Chondrocyte (in vitro differentiated cells): Measurements from ENCODE around the gene ANKRD40. TPM values are rescaled to one million over a fixed set of nuclear protein-coding genes. Genes with fewer than 3 reads are reported as not detected.

Experiments
- DNase-seq: peaks from one replicate; pipeline ENCODE4 v3.0.0; 2021; ENCODE audit warnings: mixed read lengths, low spot score
- H3K27ac Mint-ChIP-seq: one replicate; pipeline ENCODE4 v1.8.0; 2021; ENCODE audit warnings: mild to moderate bottlenecking, moderate library complexity, mixed read lengths; ENCODE audit not compliant: unreplicated experiment
- H3K27me3 Mint-ChIP-seq: 2 replicates; pipeline ENCODE4 v1.8.0; 2021; ENCODE audit warnings: low read depth, mixed read lengths
- H3K36me3 Mint-ChIP-seq: 2 replicates; pipeline ENCODE4 v1.8.0; 2021; ENCODE audit warnings: low read depth, mixed read lengths
- H3K4me1 Mint-ChIP-seq: 2 replicates; pipeline ENCODE4 v1.8.0; 2021; ENCODE audit warnings: low read depth, mild to moderate bottlenecking, mixed read lengths
- H3K4me3 Mint-ChIP-seq: one replicate; pipeline ENCODE4 v1.8.0; 2021; ENCODE audit warnings: mild to moderate bottlenecking, moderate library complexity, mixed read lengths; ENCODE audit not compliant: unreplicated experiment
- H3K9me3 Mint-ChIP-seq: 2 replicates; pipeline ENCODE4 v1.8.0; 2021; ENCODE audit warnings: low read depth, mixed read lengths
- CTCF ChIP-seq: fragments of 200-600 bp; sonication (generic); IDR thresholded peaks from 2 replicates; pipeline ENCODE4 v1.5.0; 2021; ENCODE audit warnings: antibody characterized with exemption, mild to moderate bottlenecking, moderate library complexity
- total RNA-seq: library from RNA; stranded (reverse); gene quantifications from 3 replicates; pipeline ENCODE4 v1.2.1, GENCODE V29; 2021

Gene ANKRD40
- total RNA-seq, 1 donor from 2014 or later, result 36.1 TPM

GRCh38 chr17:50719924-50720794, 12.4 kb upstream of the ANKRD40 start:
- no peaks in the 10 kb centered on the region for H3K36me3 Mint-ChIP-seq
- TF ChIP-seq CTCF, result no peak
- H3K9me3 Mint-ChIP-seq, result no peaks in the 10 kb centered on the region
- peak overlapping the region; percentile 94 for H3K4me3 Mint-ChIP-seq
- no peak for DNase-seq
- no peaks in the 10 kb centered on the region for H3K27me3 Mint-ChIP-seq
- H3K27ac Mint-ChIP-seq, result peak overlapping the region; percentile 99
- H3K4me1 Mint-ChIP-seq, result peaks cover 42% of the 10 kb centered on the region

GRCh38 chr17:50719144-50719923, 11.6 kb upstream of the ANKRD40 start, which contains the start of gene LUC7L3:
Gene LUC7L3 (plus strand): TSS chr17:50719603. CDS start chr17:50719733, 130 bp downstream.
- H3K4me1 Mint-ChIP-seq, result peaks cover 42% of the 10 kb centered on the region

GRCh38 chr17:50715471-50715870, 7.8 kb upstream of the ANKRD40 start:
- H3K36me3 Mint-ChIP-seq, result no peaks in the 10 kb centered on the region
- H3K27me3 Mint-ChIP-seq, result no peaks in the 10 kb centered on the region
- no peak for DNase-seq
- no peak for TF ChIP-seq CTCF
- no peak overlapping the region for H3K27ac Mint-ChIP-seq
- H3K4me3 Mint-ChIP-seq, result no peak overlapping the region
- H3K4me1 Mint-ChIP-seq, result peaks cover 5% of the 10 kb centered on the region
- H3K9me3 Mint-ChIP-seq, result no peaks in the 10 kb centered on the region

More at GRCh38 chr17:50719144-50719923, 11.6 kb upstream of the ANKRD40 start, which contains the start of gene LUC7L3:
- peak; percentile 98 for DNase-seq
- peak within 1 kb of the TSS; percentile 94 for H3K4me3 Mint-ChIP-seq
- H3K27ac Mint-ChIP-seq, result peak within 1 kb of the TSS; percentile 99
- H3K27me3 Mint-ChIP-seq, result no peaks in the 10 kb centered on the region
- no peak for TF ChIP-seq CTCF
- H3K9me3 Mint-ChIP-seq, result no peaks in the 10 kb centered on the region
- H3K36me3 Mint-ChIP-seq, result no peaks in the 10 kb centered on the region

- H3K4me3 Mint-ChIP-seq, result no peak overlapping the region
Observed at GRCh38 chr17:50712641-50713040, 4.9 kb upstream of the ANKRD40 start.

More at GRCh38 chr17:50712641-50713040, 4.9 kb upstream of the ANKRD40 start:
- Mint-ChIP-seq H3K36me3 (no peaks in the 10 kb centered on the region), H3K27me3 (no peaks in the 10 kb centered on the region), H3K27ac (no peak overlapping the region), H3K4me1 (peaks cover 21% of the 10 kb centered on the region), H3K9me3 (no peaks in the 10 kb centered on the region)
- no peak for TF ChIP-seq CTCF
- DNase-seq, result no peak
